Peyer's patch (tissue), 4 donors: Measurements from ENCODE around the gene KRTAP1-4.

Source experiments
- CTCF ChIP-seq, 6 experiments: fragments of 450-650 bp in 4 of 6; fragments of 200-600 bp in 2 of 6; sonication (generic) in 1 of 6; IDR thresholded peaks; one replicate each; pipeline ENCODE4 v1.5.1; 2017 to 2019; ENCODE audit warnings: antibody characterized with exemption in 6 of 6, mild to moderate bottlenecking in 3 of 6, moderate library complexity in 1 of 6
- POLR2A ChIP-seq, 2 donors: fragments of 450-650 bp; IDR thresholded peaks; one replicate each; pipeline ENCODE4 v1.5.1; 2017; ENCODE audit warnings: antibody characterized with exemption in 2 of 2, mild to moderate bottlenecking in 2 of 2, moderate library complexity in 2 of 2

GRCh38 chr17:41003926-41004325 lies 26.1 kb downstream of the KRTAP1-4 start:
- TF ChIP-seq CTCF (IDR thresholded peaks at IDR 0.05) (no peak), POLR2A (IDR thresholded peaks at IDR 0.05) (no peak)
